GM19035 (cell line): ENCODE measurements around the gene LAMA5.
A peak's percentile ranks its signal among the peaks of the same experiment; 100 is the strongest.

Experiments
- ATAC-seq: cut with Tn5 transposase; IDR thresholded peaks from one replicate; pipeline ENCODE4 v1.9.1; 2021; ENCODE audit not compliant: unreplicated experiment

Gene LAMA5

GRCh38 chr20:62367136-62367632 is at the start of gene LAMA5:
Gene LAMA5 (minus strand): TSS chr20:62367312. CDS start chr20:62367245, 67 bp downstream.
- ATAC-seq = no peak

GRCh38 chr20:62415354-62416111 is 48.4 kb upstream of the LAMA5 start:
- ATAC-seq = no peak

- ATAC-seq = no peak
Measured at GRCh38 chr20:62413896-62414481, 46.9 kb upstream of the LAMA5 start.

GRCh38 chr20:62413025-62413570 is 46.0 kb upstream of the LAMA5 start:
- ATAC-seq = no peak

GRCh38 chr20:62412194-62413024 is 45.3 kb upstream of the LAMA5 start:
- no peak for ATAC-seq

GRCh38 chr20:62411479-62412193 is 44.5 kb upstream of the LAMA5 start:
- ATAC-seq = no peak

- no peak for ATAC-seq
Measured at GRCh38 chr20:62410746-62411478, 43.8 kb upstream of the LAMA5 start.

- no peak for ATAC-seq
Measured at GRCh38 chr20:62409931-62410745, 43.0 kb upstream of the LAMA5 start.

GRCh38 chr20:62409086-62409853 is 42.2 kb upstream of the LAMA5 start:
- ATAC-seq = no peak

- ATAC-seq = no peak
Measured at GRCh38 chr20:62408640-62409039, 41.5 kb upstream of the LAMA5 start.

- ATAC-seq = no peak
Measured at GRCh38 chr20:62408055-62408454, 40.9 kb upstream of the LAMA5 start.

GRCh38 chr20:62407221-62407992 is 40.3 kb upstream of the LAMA5 start, which contains the start of gene CABLES2:
Gene CABLES2 (minus strand): TSS chr20:62407285. CDS start chr20:62407276, 9 bp downstream.
- peak; percentile 82 for ATAC-seq

- peak; percentile 14 for ATAC-seq
Measured at GRCh38 chr20:62406635-62407176, 39.6 kb upstream of the LAMA5 start.

GRCh38 chr20:62405981-62406513 is 38.9 kb upstream of the LAMA5 start:
- no peak for ATAC-seq

GRCh38 chr20:62405108-62405980 is 38.2 kb upstream of the LAMA5 start:
- ATAC-seq = no peak

- no peak for ATAC-seq
Measured at GRCh38 chr20:62404761-62405107, 37.6 kb upstream of the LAMA5 start.
